T-helper 2 cell (primary cell): ENCODE data around the gene C5orf15.
A peak's percentile ranks its signal among the peaks of the same experiment; 100 is the strongest.
"Not testable (repeated sequence)": the region's sequence is repeated elsewhere in the genome, so short reads cannot be mapped to it uniquely, and the experiment has no call there.

Experiments
- DNase-seq, 5 experiments: peaks; one replicate each; pipeline versions ENCODE4 v3.0.0 to v3.0.0-alpha.2; 2012 to 2022

Gene C5orf15

GRCh38 chr5:133994297-133994989 is 26.0 kb upstream of the C5orf15 start:
- DNase-seq, result no peak

GRCh38 chr5:133993185-133993936 is 24.9 kb upstream of the C5orf15 start:
- no peak for DNase-seq

- no peak for DNase-seq
Observed at GRCh38 chr5:133992429-133993155, 24.2 kb upstream of the C5orf15 start.

- DNase-seq, result no peak
Observed at GRCh38 chr5:133991171-133991910, 22.9 kb upstream of the C5orf15 start.

- no peak for DNase-seq
Observed at GRCh38 chr5:133990396-133990795, 22.0 kb upstream of the C5orf15 start.

GRCh38 chr5:133985540-133986180 is 17.2 kb upstream of the C5orf15 start:
- DNase-seq, result no peak

GRCh38 chr5:133983674-133984073 is 15.2 kb upstream of the C5orf15 start:
- no peak for DNase-seq

GRCh38 chr5:133981714-133982113 is 13.3 kb upstream of the C5orf15 start:
- DNase-seq, result peak in 1 of 5 experiments; percentile 42

GRCh38 chr5:133980652-133981051 is 12.2 kb upstream of the C5orf15 start:
- no peak for DNase-seq

GRCh38 chr5:133978943-133979342 is 10.5 kb upstream of the C5orf15 start:
- no peak for DNase-seq

GRCh38 chr5:133977858-133978257 is 9.4 kb upstream of the C5orf15 start:
- no peak for DNase-seq

GRCh38 chr5:133977161-133977787 is 8.8 kb upstream of the C5orf15 start:
- no peak for DNase-seq

GRCh38 chr5:133975546-133975945 is 7.1 kb upstream of the C5orf15 start:
- not testable (repeated sequence) for DNase-seq

GRCh38 chr5:133974142-133974541 is 5.7 kb upstream of the C5orf15 start:
- no peak for DNase-seq

GRCh38 chr5:133970325-133970909 is 2.0 kb upstream of the C5orf15 start:
- DNase-seq, result no peak

GRCh38 chr5:133969654-133970324 is 1.4 kb upstream of the C5orf15 start:
- DNase-seq, result no peak

- peak in 2 of 5 experiments; percentile 7 to 12 for DNase-seq
Observed at GRCh38 chr5:133967698-133968203, 674 bp downstream of the C5orf15 start.

- DNase-seq, result no peak
Observed at GRCh38 chr5:133967124-133967523, 1.3 kb downstream of the C5orf15 start.

- no peak for DNase-seq
Observed at GRCh38 chr5:133966090-133966489, 2.3 kb downstream of the C5orf15 start.

- no peak for DNase-seq
Observed at GRCh38 chr5:133963493-133964128, 4.8 kb downstream of the C5orf15 start.
